Neural cell (in vitro differentiated cells): ENCODE measurements around the gene PRRG2. TPM values are rescaled to one million over a fixed set of nuclear protein-coding genes. Genes with fewer than 3 reads are reported as not detected.

ENCODE experiments used
- H2AFZ ChIP-seq: fragments of 200-600, 300-800 bp; sonication (generic), shearing (Covaris generic); 2 replicates; pipeline ENCODE4 v1.6.0; 2014; ENCODE audit warnings: low read depth, mild to moderate bottlenecking, antibody characterized with exemption, low read length, moderate library complexity
- H3F3A ChIP-seq: fragments of 200-600 bp; shearing (Covaris generic); 2 replicates; pipeline ENCODE4 v1.6.1; 2016; ENCODE audit warnings: mild to moderate bottlenecking, moderate library complexity, mixed read lengths, antibody characterized with exemption, low read length; ENCODE audit not compliant: insufficient read depth, poor library complexity, severe bottlenecking
- H3K27ac ChIP-seq: fragments of 200-600, 300-800 bp; sonication (generic), shearing (Covaris generic); 2 replicates; pipeline ENCODE4 v1.5.1; 2014; ENCODE audit warnings: mild to moderate bottlenecking, low read length, moderate library complexity
- H3K27me3 ChIP-seq: fragments of 300-800, 200-600 bp; sonication (generic), shearing (Covaris generic); 2 replicates; pipeline ENCODE4 v1.6.0; 2014; ENCODE audit warnings: mild to moderate bottlenecking, low read depth, low read length, moderate library complexity; ENCODE audit not compliant: insufficient read depth
- H3K36me3 ChIP-seq: fragments of 300-800, 200-600 bp; sonication (generic), shearing (Covaris generic); 2 replicates; pipeline ENCODE4 v1.5.1; 2014; ENCODE audit warnings: mild to moderate bottlenecking, antibody characterized with exemption, low read length, moderate library complexity; ENCODE audit not compliant: insufficient read depth
- H3K4me2 ChIP-seq: fragments of 300-800, 200-600 bp; sonication (generic), shearing (Covaris generic); 2 replicates; pipeline ENCODE4 v1.6.0; 2014; ENCODE audit warnings: mild to moderate bottlenecking, low read length
- H3K4me3 ChIP-seq: fragments of 300-800, 200-600 bp; sonication (generic), shearing (Covaris generic); 2 replicates; pipeline ENCODE4 v1.5.1; 2014; ENCODE audit warnings: mild to moderate bottlenecking, low read length, moderate library complexity
- H3K79me2 ChIP-seq: fragments of 200-600 bp; shearing (Covaris generic); replicated peaks from 2 replicates; pipeline ENCODE4 v1.6.0; 2014; ENCODE audit warnings: mild to moderate bottlenecking, low read length, moderate library complexity; ENCODE audit not compliant: insufficient read depth
- H3K9ac ChIP-seq: fragments of 300-800, 200-600 bp; sonication (generic), shearing (Covaris generic); 2 replicates; pipeline ENCODE4 v1.6.1; 2016; ENCODE audit warnings: mild to moderate bottlenecking, low read length, mixed read lengths
- H3K9me2 ChIP-seq: fragments of 200-600 bp; shearing (Covaris generic); 2 replicates; pipeline ENCODE4 v1.6.1; 2016; ENCODE audit warnings: mild to moderate bottlenecking, low read length, mixed read lengths; ENCODE audit not compliant: insufficient read depth
- H3K9me3 ChIP-seq: fragments of 200-600, 300-800 bp; sonication (generic), shearing (Covaris generic); 2 replicates; pipeline ENCODE4 v1.6.1; 2016; ENCODE audit warnings: mild to moderate bottlenecking, mixed run types, low read length, moderate library complexity, mixed read lengths
- H4K20me1 ChIP-seq: fragments of 200-600 bp; shearing (Covaris generic); 2 replicates; pipeline ENCODE4 v1.6.1; 2016; ENCODE audit warnings: mild to moderate bottlenecking, mixed run types; ENCODE audit not compliant: insufficient read depth
- CTCF ChIP-seq: fragments of 450-650 bp; IDR thresholded peaks from 2 replicates; pipeline ENCODE4 v1.5.1; 2014; ENCODE audit warnings: antibody characterized with exemption, mild to moderate bottlenecking, moderate library complexity; ENCODE audit not compliant: poor library complexity, severe bottlenecking
- EP300 ChIP-seq: fragments of 450-650 bp; conservative IDR thresholded peaks from 2 replicates; pipeline ENCODE4 v1.6.1; 2014; ENCODE audit warnings: antibody characterized with exemption, mild to moderate bottlenecking, moderate library complexity; ENCODE audit not compliant: poor library complexity, severe bottlenecking
- EZH2 ChIP-seq: fragments of 200-600, 300-800 bp; shearing (Covaris generic), sonication (generic); IDR thresholded peaks from 2 replicates; pipeline ENCODE4 v1.6.1; 2014; ENCODE audit warnings: antibody characterized with exemption, low read length, borderline replicate concordance, mild to moderate bottlenecking; ENCODE audit not compliant: insufficient read depth, poor library complexity, severe bottlenecking
- MXI1 ChIP-seq: fragments of 450-650 bp; conservative IDR thresholded peaks from 2 replicates; pipeline ENCODE4 v1.6.1; 2014; ENCODE audit warnings: antibody characterized with exemption, mild to moderate bottlenecking; ENCODE audit not compliant: poor library complexity, severe bottlenecking
- POLR2AphosphoS5 ChIP-seq: IDR thresholded peaks from 2 replicates; pipeline ENCODE4 v1.6.1; 2012
- RAD21 ChIP-seq: fragments of 450-650 bp; conservative IDR thresholded peaks from 2 replicates; pipeline ENCODE4 v1.6.1; 2014; ENCODE audit warnings: antibody characterized with exemption, mild to moderate bottlenecking, moderate library complexity
- REST ChIP-seq: IDR thresholded peaks from 2 replicates; pipeline ENCODE4 v1.6.1; 2012; ENCODE audit warnings: borderline replicate concordance
- SMC3 ChIP-seq: fragments of 450-650 bp; conservative IDR thresholded peaks from 2 replicates; pipeline ENCODE4 v1.6.1; 2014; ENCODE audit warnings: antibody characterized with exemption, mild to moderate bottlenecking, moderate library complexity; ENCODE audit not compliant: poor library complexity
- TAF1 ChIP-seq: IDR thresholded peaks from 2 replicates; pipeline ENCODE4 v1.6.1; 2012; ENCODE audit warnings: low read depth
- polyA plus RNA-seq: library from polyadenylated mRNA; depleted of rRNA; stranded (reverse); fragments of >200 nt; gene quantifications from 2 replicates; pipeline ENCODE4 v1.2.3, GENCODE V29; 2014

PRRG2 gene
- polyA plus RNA-seq, 1 donor from 2014 or later = not detected

- no peak overlapping the region for H3K4me3 ChIP-seq
- H4K20me1 ChIP-seq = no peaks in the 10 kb centered on the region
- no peaks in the 10 kb centered on the region for H3K36me3 ChIP-seq
- no peak overlapping the region for H3K9ac ChIP-seq
- TF ChIP-seq CTCF (no peak), SMC3 (no peak), POLR2AphosphoS5 (no peak), REST (no peak), EZH2 (no peak), EP300 (no peak), MXI1 (no peak), TAF1 (no peak), RAD21 (no peak)
- no peaks in the 10 kb centered on the region for H3K9me2 ChIP-seq
- H3K27ac ChIP-seq = no peak overlapping the region
- H3K27me3 ChIP-seq = no peaks in the 10 kb centered on the region
- peaks cover 48% of the 10 kb centered on the region for H3K79me2 ChIP-seq
- no peaks in the 10 kb centered on the region for H3F3A ChIP-seq
- no peak overlapping the region for H3K4me2 ChIP-seq
- H2AFZ ChIP-seq = no peak overlapping the region
- H3K9me3 ChIP-seq = no peaks in the 10 kb centered on the region
Observed at GRCh38 chr19:49602806-49603205, 21.7 kb downstream of the PRRG2 start.

GRCh38 chr19:49605605-49606004, 24.5 kb downstream of the PRRG2 start:
- Histone ChIP-seq H4K20me1 (no peaks in the 10 kb centered on the region), H3K9ac (no peak overlapping the region), H3K79me2 (peaks cover 45% of the 10 kb centered on the region), H3F3A (no peaks in the 10 kb centered on the region), H3K27ac (no peak overlapping the region), H3K9me2 (no peaks in the 10 kb centered on the region), H3K4me3 (no peak overlapping the region), H3K9me3 (no peaks in the 10 kb centered on the region), H3K27me3 (no peaks in the 10 kb centered on the region), H3K36me3 (no peaks in the 10 kb centered on the region), H2AFZ (no peak overlapping the region), H3K4me2 (no peak overlapping the region)
- no peak for TF ChIP-seq TAF1
- no peak for TF ChIP-seq EZH2
- TF ChIP-seq CTCF = no peak
